ENCODE data around the gene OR11A1. TPM values are rescaled to one million over a fixed set of nuclear protein-coding genes. Genes with fewer than 3 reads are reported as not detected.

OR11A1 gene
- polyA plus RNA-seq, 2 donors = not detected

- H3K9me3 ChIP-seq (ENCODE audit: control insufficient read depth in 2 of 2, insufficient read depth in 1 of 2, low read depth in 1 of 2, low read length in 1 of 2) = peaks cover 0 to 4% of the 10 kb centered on the region in 2 donors
- WGBS, 2 donors = 51 to 55% methylated on average over 4 of the region's 4 CpGs
Observed at GRCh38 chr6:29486577-29486976, 29.7 kb upstream of the OR11A1 start.

GRCh38 chr6:29483735-29484134, 26.9 kb upstream of the OR11A1 start:
- peaks cover 0 to 4% of the 10 kb centered on the region in 2 donors for H3K9me3 ChIP-seq (ENCODE audit: control insufficient read depth in 2 of 2, insufficient read depth in 1 of 2, low read depth in 1 of 2, low read length in 1 of 2)
- 59% methylated on average over 1 of the region's 1 CpG for WGBS, 2 donors

More at GRCh38 chr6:29486577-29486976, 29.7 kb upstream of the OR11A1 start:
- Histone ChIP-seq H3K4me1 (ENCODE audit: control insufficient read depth in 2 of 2, insufficient read depth in 2 of 2, low read length in 1 of 2) (no peaks in the 10 kb centered on the region), H3K27ac (ENCODE audit: low read depth in 2 of 2, low read length in 1 of 2) (no peak overlapping the region), H3K4me3 (ENCODE audit: low read depth in 1 of 2, low read length in 2 of 2) (no peak overlapping the region), H3K27me3 (ENCODE audit: control insufficient read depth in 1 of 2, insufficient read depth in 2 of 2, low read length in 2 of 2) (peaks cover 0 to 2% of the 10 kb centered on the region in 2 donors), H3K36me3 (ENCODE audit: control insufficient read depth in 2 of 2, insufficient read depth in 2 of 2, low read length in 1 of 2) (no peaks in the 10 kb centered on the region)

GRCh38 chr6:29483186-29483585, 26.3 kb upstream of the OR11A1 start:
- Histone ChIP-seq H3K27ac (ENCODE audit: low read depth in 2 of 2, low read length in 1 of 2) (no peak overlapping the region), H3K4me1 (ENCODE audit: control insufficient read depth in 2 of 2, insufficient read depth in 2 of 2, low read length in 1 of 2) (no peaks in the 10 kb centered on the region), H3K27me3 (ENCODE audit: control insufficient read depth in 1 of 2, insufficient read depth in 2 of 2, low read length in 2 of 2) (peaks cover 0 to 2% of the 10 kb centered on the region in 2 donors), H3K36me3 (ENCODE audit: control insufficient read depth in 2 of 2, insufficient read depth in 2 of 2, low read length in 1 of 2) (no peaks in the 10 kb centered on the region), H3K4me3 (ENCODE audit: low read depth in 1 of 2, low read length in 2 of 2) (no peak overlapping the region), H3K9me3 (ENCODE audit: control insufficient read depth in 2 of 2, insufficient read depth in 1 of 2, low read depth in 1 of 2, low read length in 1 of 2) (peaks cover 0 to 4% of the 10 kb centered on the region in 2 donors)
- WGBS, 2 donors = 72 to 84% methylated on average over 3 of the region's 3 CpGs

More at GRCh38 chr6:29483735-29484134, 26.9 kb upstream of the OR11A1 start:
- H3K4me1 ChIP-seq (ENCODE audit: control insufficient read depth in 2 of 2, insufficient read depth in 2 of 2, low read length in 1 of 2) = no peaks in the 10 kb centered on the region
- H3K27ac ChIP-seq (ENCODE audit: low read depth in 2 of 2, low read length in 1 of 2) = no peak overlapping the region
- peaks cover 0 to 2% of the 10 kb centered on the region in 2 donors for H3K27me3 ChIP-seq (ENCODE audit: control insufficient read depth in 1 of 2, insufficient read depth in 2 of 2, low read length in 2 of 2)
- H3K36me3 ChIP-seq (ENCODE audit: control insufficient read depth in 2 of 2, insufficient read depth in 2 of 2, low read length in 1 of 2) = no peaks in the 10 kb centered on the region
- H3K4me3 ChIP-seq (ENCODE audit: low read depth in 1 of 2, low read length in 2 of 2) = no peak overlapping the region

- WGBS, 2 donors = 75 to 76% methylated on average over 2 of the region's 2 CpGs
- peaks cover 0 to 2% of the 10 kb centered on the region in 2 donors for H3K9me3 ChIP-seq (ENCODE audit: control insufficient read depth in 2 of 2, insufficient read depth in 1 of 2, low read depth in 1 of 2, low read length in 1 of 2)
- no peak overlapping the region for H3K4me3 ChIP-seq (ENCODE audit: low read depth in 1 of 2, low read length in 2 of 2)
- no peaks in the 10 kb centered on the region for H3K36me3 ChIP-seq (ENCODE audit: control insufficient read depth in 2 of 2, insufficient read depth in 2 of 2, low read length in 1 of 2)
- no peaks in the 10 kb centered on the region for H3K27me3 ChIP-seq (ENCODE audit: control insufficient read depth in 1 of 2, insufficient read depth in 2 of 2, low read length in 2 of 2)
- H3K4me1 ChIP-seq (ENCODE audit: control insufficient read depth in 2 of 2, insufficient read depth in 2 of 2, low read length in 1 of 2) = no peaks in the 10 kb centered on the region
- no peak overlapping the region for H3K27ac ChIP-seq (ENCODE audit: low read depth in 2 of 2, low read length in 1 of 2)
Observed at GRCh38 chr6:29479560-29479959, 22.7 kb upstream of the OR11A1 start.

GRCh38 chr6:29478740-29479139, 21.9 kb upstream of the OR11A1 start:
- peaks cover 0 to 2% of the 10 kb centered on the region in 2 donors for H3K9me3 ChIP-seq (ENCODE audit: control insufficient read depth in 2 of 2, insufficient read depth in 1 of 2, low read depth in 1 of 2, low read length in 1 of 2)
- H3K36me3 ChIP-seq (ENCODE audit: control insufficient read depth in 2 of 2, insufficient read depth in 2 of 2, low read length in 1 of 2) = no peaks in the 10 kb centered on the region
- H3K4me3 ChIP-seq (ENCODE audit: low read depth in 1 of 2, low read length in 2 of 2) = no peak overlapping the region
- 63 to 79% methylated on average over 5 of the region's 5 CpGs for WGBS, 2 donors
- H3K27me3 ChIP-seq (ENCODE audit: control insufficient read depth in 1 of 2, insufficient read depth in 2 of 2, low read length in 2 of 2) = no peaks in the 10 kb centered on the region
- H3K27ac ChIP-seq (ENCODE audit: low read depth in 2 of 2, low read length in 1 of 2) = no peak overlapping the region
- no peaks in the 10 kb centered on the region for H3K4me1 ChIP-seq (ENCODE audit: control insufficient read depth in 2 of 2, insufficient read depth in 2 of 2, low read length in 1 of 2)

- H3K4me1 ChIP-seq (ENCODE audit: control insufficient read depth in 2 of 2, insufficient read depth in 2 of 2, low read length in 1 of 2) = no peaks in the 10 kb centered on the region
- H3K4me3 ChIP-seq (ENCODE audit: low read depth in 1 of 2, low read length in 2 of 2) = no peak overlapping the region
- H3K36me3 ChIP-seq (ENCODE audit: control insufficient read depth in 2 of 2, insufficient read depth in 2 of 2, low read length in 1 of 2) = no peaks in the 10 kb centered on the region
- 58% methylated on average over 5 of the region's 5 CpGs for WGBS, 2 donors
- H3K27ac ChIP-seq (ENCODE audit: low read depth in 2 of 2, low read length in 1 of 2) = no peak overlapping the region
- peaks cover 0 to 2% of the 10 kb centered on the region in 2 donors for H3K9me3 ChIP-seq (ENCODE audit: control insufficient read depth in 2 of 2, insufficient read depth in 1 of 2, low read depth in 1 of 2, low read length in 1 of 2)
- no peaks in the 10 kb centered on the region for H3K27me3 ChIP-seq (ENCODE audit: control insufficient read depth in 1 of 2, insufficient read depth in 2 of 2, low read length in 2 of 2)
Observed at GRCh38 chr6:29477923-29478450, 21.1 kb upstream of the OR11A1 start.

- 59 to 79% methylated on average over 2 of the region's 2 CpGs for WGBS, 2 donors
- Histone ChIP-seq H3K9me3 (ENCODE audit: control insufficient read depth in 2 of 2, insufficient read depth in 1 of 2, low read depth in 1 of 2, low read length in 1 of 2) (peaks cover 0 to 2% of the 10 kb centered on the region in 2 donors), H3K4me1 (ENCODE audit: control insufficient read depth in 2 of 2, insufficient read depth in 2 of 2, low read length in 1 of 2) (no peaks in the 10 kb centered on the region)
Observed at GRCh38 chr6:29474996-29475395, 18.1 kb upstream of the OR11A1 start.

GRCh38 chr6:29466241-29466640, 9.4 kb upstream of the OR11A1 start:
- 52 to 62% methylated on average over 6 of the region's 6 CpGs for WGBS, 2 donors
- no peaks in the 10 kb centered on the region for H3K27me3 ChIP-seq (ENCODE audit: control insufficient read depth in 1 of 2, insufficient read depth in 2 of 2, low read length in 2 of 2)
- no peaks in the 10 kb centered on the region for H3K9me3 ChIP-seq (ENCODE audit: control insufficient read depth in 2 of 2, insufficient read depth in 1 of 2, low read depth in 1 of 2, low read length in 1 of 2)
- H3K4me3 ChIP-seq (ENCODE audit: low read depth in 1 of 2, low read length in 2 of 2) = no peak overlapping the region
- H3K4me1 ChIP-seq (ENCODE audit: control insufficient read depth in 2 of 2, insufficient read depth in 2 of 2, low read length in 1 of 2) = no peaks in the 10 kb centered on the region
- no peak overlapping the region for H3K27ac ChIP-seq (ENCODE audit: low read depth in 2 of 2, low read length in 1 of 2)
- H3K36me3 ChIP-seq (ENCODE audit: control insufficient read depth in 2 of 2, insufficient read depth in 2 of 2, low read length in 1 of 2) = no peaks in the 10 kb centered on the region

More at GRCh38 chr6:29474996-29475395, 18.1 kb upstream of the OR11A1 start:
- no peak overlapping the region for H3K4me3 ChIP-seq (ENCODE audit: low read depth in 1 of 2, low read length in 2 of 2)
- H3K27ac ChIP-seq (ENCODE audit: low read depth in 2 of 2, low read length in 1 of 2) = no peak overlapping the region
- H3K27me3 ChIP-seq (ENCODE audit: control insufficient read depth in 1 of 2, insufficient read depth in 2 of 2, low read length in 2 of 2) = no peaks in the 10 kb centered on the region
- H3K36me3 ChIP-seq (ENCODE audit: control insufficient read depth in 2 of 2, insufficient read depth in 2 of 2, low read length in 1 of 2) = no peaks in the 10 kb centered on the region

- Histone ChIP-seq H3K27ac (ENCODE audit: low read depth in 2 of 2, low read length in 1 of 2) (no peak overlapping the region), H3K4me3 (ENCODE audit: low read depth in 1 of 2, low read length in 2 of 2) (no peak overlapping the region), H3K4me1 (ENCODE audit: control insufficient read depth in 2 of 2, insufficient read depth in 2 of 2, low read length in 1 of 2) (no peaks in the 10 kb centered on the region), H3K27me3 (ENCODE audit: control insufficient read depth in 1 of 2, insufficient read depth in 2 of 2, low read length in 2 of 2) (no peaks in the 10 kb centered on the region), H3K9me3 (ENCODE audit: control insufficient read depth in 2 of 2, insufficient read depth in 1 of 2, low read depth in 1 of 2, low read length in 1 of 2) (no peaks in the 10 kb centered on the region), H3K36me3 (ENCODE audit: control insufficient read depth in 2 of 2, insufficient read depth in 2 of 2, low read length in 1 of 2) (no peaks in the 10 kb centered on the region)
- 86 to 91% methylated on average over 2 of the region's 2 CpGs for WGBS, 2 donors
Observed at GRCh38 chr6:29465801-29466200, 8.9 kb upstream of the OR11A1 start.

GRCh38 chr6:29465279-29465678, 8.4 kb upstream of the OR11A1 start:
- Histone ChIP-seq H3K4me3 (ENCODE audit: low read depth in 1 of 2, low read length in 2 of 2) (no peak overlapping the region), H3K4me1 (ENCODE audit: control insufficient read depth in 2 of 2, insufficient read depth in 2 of 2, low read length in 1 of 2) (no peaks in the 10 kb centered on the region), H3K27ac (ENCODE audit: low read depth in 2 of 2, low read length in 1 of 2) (no peak overlapping the region), H3K9me3 (ENCODE audit: control insufficient read depth in 2 of 2, insufficient read depth in 1 of 2, low read depth in 1 of 2, low read length in 1 of 2) (no peaks in the 10 kb centered on the region), H3K27me3 (ENCODE audit: control insufficient read depth in 1 of 2, insufficient read depth in 2 of 2, low read length in 2 of 2) (no peaks in the 10 kb centered on the region), H3K36me3 (ENCODE audit: control insufficient read depth in 2 of 2, insufficient read depth in 2 of 2, low read length in 1 of 2) (no peaks in the 10 kb centered on the region)
- WGBS, 2 donors = 54 to 58% methylated on average over 2 of the region's 2 CpGs

All from esophagus (tissue), 2 donors.